Activated CD4-positive, alpha-beta T cell treated with anti-CD3 and anti-CD28 coated beads, Interleukin-2, amount 50 U/mL, for 24 hours (primary cell): ENCODE results near the gene S100A10.
A peak's percentile ranks its signal among the peaks of the same experiment; 100 is the strongest.

Source experiments
- DNase-seq, 2 donors: peaks; one replicate each; pipeline ENCODE4 v3.0.0-alpha.2; 2020; ENCODE audit warnings: low read depth in 1 of 2, low spot score in 1 of 2

S100A10 gene

DNA sequence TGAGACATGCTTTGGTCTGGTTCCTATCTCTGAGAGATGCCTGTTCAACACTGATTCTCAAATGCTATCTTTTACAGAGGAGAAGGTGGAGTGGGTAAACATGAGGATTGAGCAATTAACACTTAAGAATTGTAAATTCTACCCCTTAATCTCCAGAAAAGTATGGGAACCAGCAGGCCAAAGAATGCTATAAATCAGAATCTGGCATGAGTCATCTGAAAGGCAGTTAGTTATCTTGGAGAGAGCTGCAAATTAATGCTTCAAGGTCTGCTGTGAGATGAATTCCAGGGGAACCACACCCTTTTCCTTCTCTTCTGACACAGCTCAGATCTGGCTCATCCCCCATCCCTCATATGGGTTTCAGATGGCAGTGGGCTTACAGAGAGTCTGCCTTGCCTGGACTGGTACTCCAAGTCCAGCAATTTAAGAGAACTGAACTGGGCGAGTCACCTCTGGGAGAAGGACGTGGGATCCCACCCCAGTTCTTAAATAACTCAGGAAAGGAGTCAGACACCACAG, 5.2 kb downstream of the S100A10 start:
- no peak for DNase-seq

DNA sequence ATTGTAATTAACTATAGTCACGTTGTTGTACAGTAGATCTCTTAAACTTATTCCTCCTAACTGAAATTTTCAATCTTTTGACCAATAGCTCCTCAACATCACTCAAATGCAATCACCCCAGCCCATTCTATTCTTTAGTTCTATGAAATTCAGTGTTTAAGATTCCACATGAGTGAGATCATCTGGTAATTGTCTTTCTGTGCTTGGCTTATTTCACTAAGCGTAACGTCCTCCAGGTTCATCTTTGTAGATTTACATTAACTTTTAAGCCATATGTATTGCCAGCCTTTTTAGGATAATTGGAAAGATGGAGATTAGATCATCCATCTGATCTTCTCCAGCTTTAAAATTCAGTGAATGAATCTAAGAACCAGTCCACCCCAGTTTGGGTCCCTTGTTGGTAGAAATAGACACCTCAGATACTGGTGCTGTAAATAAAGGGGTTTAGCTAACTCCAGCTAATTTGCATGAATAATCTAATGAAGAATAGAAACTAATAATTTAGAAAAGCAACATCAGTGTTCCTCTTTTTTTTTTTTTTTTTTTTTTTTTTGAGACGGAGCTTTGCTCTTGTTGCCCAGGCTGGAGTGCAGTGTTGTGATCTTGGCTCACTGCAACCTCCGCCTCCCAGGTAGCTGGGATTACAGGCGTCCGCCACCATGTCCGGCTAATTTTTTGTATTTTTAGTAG, 7.0 kb downstream of the S100A10 start:
- no peak for DNase-seq

DNA sequence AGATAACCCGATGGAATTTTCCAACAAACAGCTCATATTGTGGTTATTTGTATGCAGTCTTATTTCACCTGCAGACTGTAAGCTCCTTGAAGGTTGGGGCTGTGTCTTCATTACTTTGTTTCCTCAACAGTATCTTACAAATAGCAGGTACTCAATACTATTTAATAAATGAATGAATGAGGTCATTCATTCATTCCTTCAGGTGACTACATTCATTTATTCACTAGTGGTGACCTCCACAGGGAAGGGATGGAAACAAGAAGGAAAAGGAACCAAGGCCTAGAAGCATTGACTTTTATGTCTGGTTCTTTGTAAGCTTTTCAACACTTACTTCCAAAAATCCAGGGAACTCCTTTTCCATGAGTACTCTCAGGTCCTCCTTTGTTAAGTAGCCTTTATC, 7.9 kb downstream of the S100A10 start:
- DNase-seq, result no peak

DNA sequence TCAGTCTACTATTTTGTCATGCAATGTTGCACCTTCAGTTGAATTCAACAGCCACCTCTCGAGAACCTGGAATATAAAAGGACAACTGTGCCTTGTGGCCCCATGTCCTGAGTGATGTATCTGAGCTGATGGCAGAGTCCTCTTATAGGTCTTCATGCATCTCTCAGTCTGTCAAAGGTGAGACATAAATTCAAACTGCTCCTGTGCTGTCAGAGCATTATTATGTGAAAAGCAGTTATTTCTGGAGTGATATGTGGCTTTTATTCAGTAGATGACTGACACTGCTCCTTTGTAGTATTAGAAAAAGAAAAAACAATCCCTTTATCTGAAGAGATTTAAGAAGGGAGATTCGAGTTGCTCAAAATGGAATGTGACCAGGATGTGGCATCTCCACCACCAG, 8.4 kb downstream of the S100A10 start:
- no peak for DNase-seq

DNA sequence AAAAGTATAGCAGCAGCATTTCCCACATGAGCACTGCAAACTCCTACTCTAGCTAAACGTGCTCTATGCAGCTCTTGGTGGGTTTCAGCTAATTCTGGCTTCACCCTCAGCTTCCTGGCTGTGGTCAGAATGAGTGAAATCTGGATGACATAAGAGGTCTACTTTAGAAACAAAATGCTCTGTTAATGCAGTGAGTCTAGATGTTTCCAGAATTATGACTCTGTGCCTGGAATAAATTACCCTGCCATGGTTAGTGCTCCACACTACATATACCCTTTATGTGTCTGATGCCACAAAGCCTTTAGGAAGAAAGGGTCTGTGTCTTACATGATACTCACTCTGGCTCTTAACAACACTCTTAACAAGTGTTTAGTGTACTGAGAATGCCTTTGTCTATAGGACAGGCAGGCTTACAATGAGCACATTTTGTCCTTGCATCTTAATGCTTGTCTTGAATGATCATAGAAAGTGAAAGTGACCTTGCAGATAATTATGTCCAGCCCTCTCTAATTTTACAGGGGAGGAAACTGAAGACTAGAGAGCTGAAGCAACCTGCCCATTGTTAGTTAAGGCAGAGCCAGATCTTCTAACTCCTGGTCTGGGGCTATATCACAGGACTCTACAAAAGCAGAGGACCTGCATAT, 9.2 kb downstream of the S100A10 start:
- DNase-seq, result peak in 1 of 2 donors; percentile 39

DNA sequence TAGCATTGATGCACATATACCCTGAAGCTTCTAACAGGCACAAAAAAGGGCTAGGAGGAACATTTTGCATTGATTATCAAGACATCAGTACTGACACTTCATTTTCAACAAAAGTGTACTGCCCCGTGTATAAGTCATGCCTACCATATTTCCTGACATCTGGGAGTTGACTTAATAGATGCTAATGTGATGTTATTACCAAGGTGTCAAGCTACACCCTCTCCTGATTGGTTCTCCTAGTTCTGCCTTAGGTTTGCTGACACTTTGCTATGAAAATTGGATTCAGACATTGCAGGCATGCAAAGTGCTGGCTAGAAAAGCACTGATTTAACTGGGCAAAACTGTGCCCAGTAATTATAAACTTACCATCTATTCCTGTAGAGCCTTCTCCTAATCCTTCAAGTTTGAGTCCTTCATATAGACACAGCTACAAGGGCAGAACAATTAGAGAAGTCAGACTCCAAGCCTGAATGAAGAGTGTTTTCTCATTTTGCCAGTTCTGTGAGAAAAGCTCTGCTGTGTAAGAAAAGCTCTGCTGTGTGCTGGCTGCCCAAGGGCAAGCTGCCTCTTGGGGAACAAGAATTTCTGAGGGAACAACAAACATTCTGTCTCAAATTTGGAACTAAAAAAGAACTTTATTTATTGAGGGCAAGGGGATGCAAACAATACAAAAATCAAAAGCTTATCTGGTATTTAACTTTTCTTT, 11.2 kb downstream of the S100A10 start:
- DNase-seq, result no peak

DNA sequence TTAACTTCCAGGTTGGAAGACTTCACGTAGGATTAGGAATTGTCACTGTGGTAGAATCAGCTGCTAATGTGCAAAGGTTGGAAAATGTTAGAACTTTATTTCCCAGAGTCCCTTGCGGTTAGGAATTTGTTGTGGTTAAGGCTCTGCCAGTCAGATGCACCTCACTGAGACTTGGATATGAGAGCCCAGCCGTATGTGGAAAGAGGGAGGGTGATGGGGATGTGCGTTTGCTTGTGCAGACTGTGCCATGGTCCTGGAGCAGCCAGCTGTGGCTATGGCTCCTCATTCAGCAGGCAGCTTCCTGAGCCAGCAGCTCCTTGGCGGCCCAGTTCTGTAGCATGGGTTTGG, 12.5 kb downstream of the S100A10 start:
- no peak for DNase-seq

DNA sequence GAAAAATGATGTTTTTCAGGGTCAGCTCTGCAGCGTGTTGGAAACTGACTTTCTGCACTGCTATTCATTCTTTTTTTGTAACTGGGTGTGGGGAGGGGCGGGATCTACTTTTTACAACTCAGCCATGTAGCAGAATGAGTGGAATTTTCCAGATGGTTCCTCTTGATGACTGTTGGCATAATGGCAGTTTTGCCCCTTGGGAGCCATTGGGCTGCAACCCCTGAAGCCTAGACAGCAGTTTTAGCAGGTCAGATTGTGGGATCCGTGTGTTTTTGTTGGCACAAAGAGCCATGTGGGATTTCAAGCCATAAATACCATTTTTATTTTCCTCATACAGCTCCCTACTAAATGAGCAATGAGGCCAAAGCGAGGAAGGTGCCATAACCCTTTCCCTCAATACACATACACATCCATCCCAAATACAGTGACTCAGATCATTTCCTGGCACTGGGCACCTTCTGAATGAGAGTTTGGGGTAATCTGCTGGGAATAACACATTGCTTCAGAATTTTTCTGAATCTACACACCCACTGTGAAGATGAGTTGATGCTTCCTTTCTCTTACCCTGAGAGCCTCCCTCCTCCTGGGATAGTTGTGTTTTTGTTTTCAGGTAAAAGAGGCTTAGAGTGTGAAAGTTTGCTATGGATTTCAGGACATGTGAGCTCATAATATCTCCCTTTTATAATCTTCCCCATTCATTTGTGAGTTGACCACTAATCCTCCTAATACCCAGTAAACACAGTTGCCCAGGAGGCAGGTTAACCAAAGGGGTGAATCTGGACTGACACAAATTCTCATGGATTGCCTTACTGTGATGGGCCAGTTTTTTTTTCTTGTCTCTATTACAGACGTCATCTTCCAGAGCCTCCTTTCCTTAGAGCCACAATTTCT, 13.1 kb downstream of the S100A10 start:
- DNase-seq, result no peak

DNA sequence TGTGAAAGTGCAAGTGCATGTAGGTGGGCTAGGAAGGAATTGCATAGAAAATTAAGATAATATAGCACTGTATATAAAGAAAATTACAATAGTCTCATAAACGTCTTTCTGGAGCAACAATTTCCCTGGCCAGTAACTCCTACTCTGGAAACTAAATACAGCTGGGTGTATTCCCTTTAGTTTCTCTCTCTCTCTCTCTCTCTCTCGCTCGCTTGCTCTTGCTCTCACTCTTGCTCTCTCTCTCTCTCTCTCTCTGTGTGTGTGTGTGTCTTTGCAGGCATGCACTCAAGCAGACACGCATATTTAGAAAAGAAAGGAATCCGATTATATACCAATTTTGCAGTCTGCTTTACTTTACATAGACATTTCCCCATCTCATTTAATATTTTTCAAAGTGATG, 14.7 kb downstream of the S100A10 start:
- DNase-seq, result no peak

DNA sequence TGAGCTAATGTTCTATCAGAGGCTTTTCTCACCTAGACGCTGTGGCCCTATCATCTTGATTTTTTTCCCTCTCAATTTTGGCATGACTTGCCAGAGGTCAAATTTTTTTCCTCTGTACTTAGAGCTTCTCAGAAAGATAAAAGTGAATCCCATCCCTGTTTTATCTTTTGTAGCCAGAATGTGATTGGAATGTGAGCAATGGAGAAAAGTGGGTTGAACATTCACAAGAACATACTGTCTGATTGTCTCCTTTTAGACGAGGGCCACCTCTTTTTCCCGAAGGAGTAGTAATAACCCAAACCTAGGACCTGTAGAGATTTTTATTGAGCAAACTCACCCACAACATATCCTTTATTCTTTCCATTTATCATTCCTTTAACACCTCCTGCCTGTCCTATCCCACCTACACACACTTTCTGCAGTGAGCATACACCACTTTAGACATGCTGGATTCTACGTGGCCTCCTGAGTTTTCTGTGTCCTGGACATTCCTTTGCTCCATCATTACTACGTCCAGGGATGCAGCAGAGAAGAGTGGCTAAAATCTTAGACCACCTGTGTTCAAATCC, 15.9 kb downstream of the S100A10 start:
- no peak for DNase-seq

DNA sequence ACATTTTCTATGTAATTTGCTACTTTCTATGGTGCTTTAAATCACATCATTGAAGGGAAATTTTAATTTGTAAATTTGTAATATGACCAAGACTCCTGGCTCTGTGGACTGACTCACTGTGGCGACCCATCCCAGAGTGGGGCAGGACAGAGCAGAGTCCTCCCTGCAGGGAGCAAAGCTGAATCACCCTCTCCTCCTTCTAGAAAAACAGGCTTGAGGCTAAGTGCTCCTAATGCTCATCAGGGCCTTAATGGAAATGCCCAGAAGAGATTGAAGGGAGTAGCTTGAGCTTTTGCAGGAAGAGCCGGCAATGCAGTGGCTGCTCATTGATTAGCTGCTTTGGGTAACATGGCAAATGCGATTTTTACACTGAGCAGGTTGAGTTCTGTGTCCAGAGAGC, 16.8 kb downstream of the S100A10 start:
- no peak for DNase-seq

DNA sequence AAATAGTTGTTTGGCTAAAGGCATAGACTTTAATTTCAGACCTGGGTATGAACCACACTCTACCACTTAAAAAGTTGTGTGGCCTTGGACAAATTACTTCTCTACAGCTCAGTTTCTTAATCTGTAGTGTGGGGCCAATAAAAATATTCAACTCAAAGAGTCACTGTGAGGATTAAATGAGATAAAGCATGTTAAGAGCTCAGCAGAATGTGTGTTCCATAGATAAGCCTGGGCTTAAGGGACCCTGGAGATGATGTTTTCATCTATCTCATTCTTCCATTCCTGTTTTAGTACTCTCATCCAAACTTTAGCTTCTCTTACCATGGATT, 17.7 kb downstream of the S100A10 start:
- no peak for DNase-seq

DNA sequence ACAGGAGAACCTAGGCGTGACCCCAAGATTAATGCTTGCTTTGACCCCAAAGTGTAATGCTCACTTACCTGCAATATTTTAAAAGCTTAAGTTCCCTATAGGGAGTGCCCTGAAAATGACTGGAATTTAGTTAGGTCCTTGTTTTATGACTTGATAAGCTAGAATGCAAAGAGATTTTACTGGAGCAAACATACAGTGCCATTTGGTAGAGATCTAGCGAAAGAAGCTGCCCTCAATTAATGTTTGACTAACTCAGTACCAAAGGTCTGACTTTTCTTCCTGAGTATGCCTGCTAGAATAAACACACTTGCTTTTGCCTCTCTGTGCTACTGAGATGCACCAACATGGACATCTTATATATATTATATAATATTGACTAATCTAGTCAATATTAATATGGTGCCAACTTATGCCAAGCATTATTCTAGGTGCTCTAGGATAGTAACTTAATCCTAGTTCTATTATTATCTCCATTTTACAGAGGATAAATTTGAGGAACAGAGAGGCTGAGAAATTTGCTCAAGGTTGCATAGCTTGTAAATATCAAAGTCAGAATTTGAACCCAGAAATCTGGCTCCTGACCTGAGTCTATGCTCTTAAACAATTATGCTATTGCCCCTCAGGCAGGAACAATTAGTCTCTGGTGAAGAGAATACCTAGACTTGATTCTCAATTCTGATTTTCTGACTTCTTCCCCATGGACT, 18.2 kb downstream of the S100A10 start:
- DNase-seq, result no peak

DNA sequence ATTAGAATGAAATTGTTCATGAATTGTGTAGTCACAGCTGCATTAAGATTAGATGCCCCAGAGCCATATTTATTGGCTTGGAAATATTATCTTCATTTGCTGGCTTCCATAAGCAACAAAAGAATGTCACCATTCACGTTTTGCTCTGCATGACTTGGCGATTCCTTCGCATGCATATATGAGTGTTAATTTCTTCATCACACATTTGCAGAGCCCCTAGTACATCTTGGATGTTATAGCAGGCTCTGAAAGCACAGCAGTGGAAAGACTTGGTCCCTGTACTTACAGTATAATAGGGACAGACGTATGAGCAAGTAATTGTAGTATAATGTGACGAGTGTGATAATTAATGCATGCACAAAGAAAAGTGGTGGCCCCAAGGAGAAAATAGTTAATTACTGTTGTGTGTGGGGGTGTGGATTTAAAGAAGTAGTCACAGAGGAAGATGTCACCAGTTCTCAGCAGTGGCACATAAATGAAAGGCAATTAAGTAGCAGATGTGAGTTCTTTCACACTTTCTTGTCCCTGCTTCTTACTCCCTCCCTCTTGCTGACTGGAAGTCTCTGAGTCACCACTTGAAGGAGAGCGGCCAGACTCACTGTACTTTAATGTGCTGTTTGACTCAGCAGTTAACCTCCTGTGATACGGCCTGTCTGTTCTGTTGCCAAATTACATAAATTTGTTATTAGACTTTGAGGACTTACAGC, 21.0 kb downstream of the S100A10 start:
- peak in 1 of 2 donors; percentile 25 for DNase-seq

DNA sequence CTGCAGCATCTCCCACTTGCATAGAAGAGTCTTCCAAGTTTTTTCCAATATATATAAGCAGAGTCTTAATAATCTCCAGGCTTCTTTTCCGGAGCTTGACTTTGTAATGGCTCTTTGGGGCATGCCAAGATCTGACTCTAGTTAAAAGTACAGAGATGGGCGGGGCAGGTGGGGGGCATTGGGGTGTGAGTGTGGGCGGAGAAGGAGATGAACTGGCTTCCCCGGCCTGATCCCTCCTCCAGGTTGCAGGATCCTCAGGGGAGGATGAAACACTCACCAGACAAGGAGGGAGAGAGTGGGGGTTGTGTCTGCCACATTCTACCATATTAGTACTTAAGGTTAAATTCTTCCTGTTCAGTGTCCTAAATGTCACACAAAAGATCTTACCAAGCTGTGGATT, 23.0 kb downstream of the S100A10 start:
- DNase-seq, result no peak

DNA sequence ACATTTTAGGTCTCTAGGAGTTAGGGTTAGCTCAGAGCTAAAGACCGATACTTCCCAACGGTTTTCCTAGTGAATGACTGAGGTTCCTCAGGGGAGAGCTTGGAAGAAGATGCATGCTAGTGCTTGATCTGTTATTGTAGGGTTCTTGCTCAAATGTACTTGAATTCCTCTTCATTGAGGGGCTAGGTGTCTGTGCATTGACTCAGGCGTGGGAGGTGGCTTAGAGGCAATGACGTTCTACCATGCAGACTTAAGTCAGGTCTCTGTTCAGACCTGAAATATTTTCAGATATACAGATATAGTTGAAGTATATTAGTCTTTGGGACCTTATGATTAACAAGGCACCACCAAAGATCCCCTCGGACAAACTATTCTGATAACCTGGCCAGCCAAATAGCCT, 23.5 kb downstream of the S100A10 start:
- DNase-seq, result no peak

DNA sequence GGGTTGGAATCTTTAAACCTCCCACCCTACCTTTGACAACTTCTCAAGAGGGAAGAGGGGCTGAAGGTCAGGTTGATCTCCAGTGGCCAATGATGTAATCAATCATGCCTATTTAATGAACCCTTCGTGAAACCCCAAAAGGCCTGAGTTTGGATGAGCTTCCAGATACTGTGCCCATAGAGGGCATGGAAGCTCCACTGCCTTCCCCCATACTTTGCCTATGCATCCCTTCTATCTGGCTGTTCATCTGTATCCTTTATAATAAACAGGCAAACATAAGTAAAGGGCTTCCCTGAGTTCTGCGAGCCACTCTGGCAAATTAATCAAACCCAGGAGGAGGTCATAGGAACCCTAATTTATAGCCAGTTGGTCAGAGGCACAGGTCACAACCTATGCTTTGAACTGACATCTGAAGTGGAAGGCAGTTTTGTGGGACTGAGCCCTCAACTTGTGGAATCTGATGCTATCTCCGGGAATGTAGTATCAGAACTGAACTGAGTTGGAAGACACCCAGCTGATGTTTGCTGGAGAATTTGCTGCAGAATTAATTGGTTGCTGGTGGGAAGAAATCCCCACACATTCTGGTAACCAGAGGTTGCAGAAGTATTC, 24.8 kb downstream of the S100A10 start:
- DNase-seq, result no peak

DNA sequence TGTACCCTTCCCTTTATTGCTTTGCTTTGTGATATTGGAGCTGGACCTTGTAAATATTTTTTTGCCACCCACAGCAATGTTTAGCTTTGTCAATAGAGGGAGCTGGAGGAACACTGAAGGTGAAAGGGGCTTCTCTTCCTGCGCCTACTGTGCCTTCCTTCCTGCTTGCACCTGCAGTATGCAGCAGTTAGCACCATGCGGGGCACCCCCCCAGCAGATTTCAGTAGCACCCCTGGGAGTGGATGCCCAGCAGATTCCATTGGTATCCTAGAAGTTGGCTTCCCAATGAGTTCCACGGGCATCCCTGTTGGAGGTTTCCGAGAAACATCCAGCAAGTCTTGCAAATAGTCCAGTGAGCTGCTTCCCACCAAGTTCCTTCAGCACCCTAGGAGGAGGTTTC, 25.6 kb downstream of the S100A10 start:
- DNase-seq, result peak in 1 of 2 donors; percentile 59

DNA sequence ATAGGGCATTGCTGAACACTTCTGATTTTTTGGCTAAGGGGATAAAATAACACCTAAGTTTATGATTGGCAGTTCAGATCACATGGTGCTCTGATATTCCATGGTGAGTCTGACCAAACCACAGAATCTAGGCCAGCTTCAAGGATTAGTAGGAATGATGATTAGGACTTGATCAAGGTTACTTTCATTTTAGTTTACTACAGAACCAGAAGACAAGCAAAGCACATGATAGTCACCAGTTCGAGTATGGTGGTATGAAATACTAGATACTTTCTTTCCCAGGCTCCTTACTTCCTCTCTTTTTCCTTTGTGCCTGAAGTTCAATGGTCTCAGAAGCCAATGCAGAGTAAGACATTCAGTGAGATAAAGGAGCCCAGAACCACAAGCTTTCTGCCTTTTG, 26.6 kb downstream of the S100A10 start:
- no peak for DNase-seq

DNA sequence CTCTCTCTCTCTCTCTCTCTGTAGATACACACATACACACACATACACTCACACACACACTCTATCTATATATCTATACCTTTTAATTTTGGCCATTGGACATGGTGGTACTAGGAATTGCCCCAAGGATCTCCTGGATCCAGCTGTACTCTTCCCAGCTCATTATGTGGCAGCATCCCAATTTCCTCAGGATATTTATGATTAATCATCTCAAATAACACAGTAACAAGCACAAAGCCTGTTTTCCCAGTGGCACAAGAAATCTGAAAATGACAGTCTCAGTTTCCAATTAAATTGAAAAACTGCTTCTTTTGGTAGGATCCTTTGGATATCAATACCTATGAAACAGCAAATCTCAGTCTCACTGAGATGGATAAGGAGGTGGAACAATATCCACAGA, 27.6 kb downstream of the S100A10 start:
- DNase-seq, result no peak
